AG04449 (cell line): ENCODE measurements around the gene ABTB2.
A peak's percentile ranks its signal among the peaks of the same experiment; 100 is the strongest.

ENCODE experiments used
- CTCF ChIA-PET: fragments of 350-600 bp; formaldehyde crosslinking; extraction: SDS; loops from one replicate; lab custom pipeline; 2021; ENCODE audit warnings: antibody characterized with exemption; lab: Yijun Ruan, JAX
- POLR2A ChIA-PET: fragments of 400-600, 350-600 bp; formaldehyde crosslinking; extraction: SDS; loops from one replicate; lab custom pipeline; 2020; ENCODE audit warnings: antibody characterized with exemption, inconsistent platforms; lab: Yijun Ruan, JAX
- DNase-seq: peaks from one replicate; pipeline ENCODE4 v3.0.0-alpha.2; 2010; ENCODE audit warnings: low read depth, low spot score
- H3K4me3 ChIP-seq: 2 replicates; pipeline ENCODE4 v1.5.1; 2011; ENCODE audit warnings: low read depth, mild to moderate bottlenecking, control low read depth, low read length
- TF ChIP-seq, protein P1 (sequence below): IDR thresholded peaks from one replicate; pipeline ENCODE4 v1.5.1; 2011; ENCODE audit warnings: mild to moderate bottlenecking, moderate library complexity, low read length, control low read depth, inconsistent platforms; ENCODE audit not compliant: insufficient read depth; ENCODE audit errors: missing control alignments

The ABTB2 gene

GRCh38 chr11:34344410-34344767 is 13.4 kb downstream of the ABTB2 start:
- no peak for DNase-seq
- ChIA-PET POLR2A (no interaction called here), CTCF (interaction anchor here (0.5 to 18.0 kb wide), 3 partner anchors 13 to 264 kb away, joined by 3 to 258 read pairs (median 9); partner anchors contain the start of gene ABTB2)
- TF ChIP-seq, protein P1, sequence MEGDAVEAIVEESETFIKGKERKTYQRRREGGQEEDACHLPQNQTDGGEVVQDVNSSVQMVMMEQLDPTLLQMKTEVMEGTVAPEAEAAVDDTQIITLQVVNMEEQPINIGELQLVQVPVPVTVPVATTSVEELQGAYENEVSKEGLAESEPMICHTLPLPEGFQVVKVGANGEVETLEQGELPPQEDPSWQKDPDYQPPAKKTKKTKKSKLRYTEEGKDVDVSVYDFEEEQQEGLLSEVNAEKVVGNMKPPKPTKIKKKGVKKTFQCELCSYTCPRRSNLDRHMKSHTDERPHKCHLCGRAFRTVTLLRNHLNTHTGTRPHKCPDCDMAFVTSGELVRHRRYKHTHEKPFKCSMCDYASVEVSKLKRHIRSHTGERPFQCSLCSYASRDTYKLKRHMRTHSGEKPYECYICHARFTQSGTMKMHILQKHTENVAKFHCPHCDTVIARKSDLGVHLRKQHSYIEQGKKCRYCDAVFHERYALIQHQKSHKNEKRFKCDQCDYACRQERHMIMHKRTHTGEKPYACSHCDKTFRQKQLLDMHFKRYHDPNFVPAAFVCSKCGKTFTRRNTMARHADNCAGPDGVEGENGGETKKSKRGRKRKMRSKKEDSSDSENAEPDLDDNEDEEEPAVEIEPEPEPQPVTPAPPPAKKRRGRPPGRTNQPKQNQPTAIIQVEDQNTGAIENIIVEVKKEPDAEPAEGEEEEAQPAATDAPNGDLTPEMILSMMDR = no peak
- no peak overlapping the region for H3K4me3 ChIP-seq

GRCh38 chr11:34343686-34344085 is 14.1 kb downstream of the ABTB2 start:
- H3K4me3 ChIP-seq = no peak overlapping the region
- TF ChIP-seq, protein P1 = no peak
- no peak for DNase-seq
- ChIA-PET CTCF (interaction anchor here (2.2 to 18.0 kb wide), 2 partner anchors 14 to 166 kb away, joined by 9 to 258 read pairs; partner anchors contain the start of gene ABTB2), POLR2A (no interaction called here)

GRCh38 chr11:34343153-34343552 is 14.7 kb downstream of the ABTB2 start:
- DNase-seq = peak; percentile 45
- POLR2A ChIA-PET = no interaction called here
- CTCF ChIA-PET = interaction anchor here (1.1 to 18.0 kb wide), 2 partner anchors 15 to 166 kb away, joined by 3 to 258 read pairs; partner anchors contain the start of gene ABTB2
- TF ChIP-seq, protein P1 = no peak
- no peak overlapping the region for H3K4me3 ChIP-seq

DNA sequence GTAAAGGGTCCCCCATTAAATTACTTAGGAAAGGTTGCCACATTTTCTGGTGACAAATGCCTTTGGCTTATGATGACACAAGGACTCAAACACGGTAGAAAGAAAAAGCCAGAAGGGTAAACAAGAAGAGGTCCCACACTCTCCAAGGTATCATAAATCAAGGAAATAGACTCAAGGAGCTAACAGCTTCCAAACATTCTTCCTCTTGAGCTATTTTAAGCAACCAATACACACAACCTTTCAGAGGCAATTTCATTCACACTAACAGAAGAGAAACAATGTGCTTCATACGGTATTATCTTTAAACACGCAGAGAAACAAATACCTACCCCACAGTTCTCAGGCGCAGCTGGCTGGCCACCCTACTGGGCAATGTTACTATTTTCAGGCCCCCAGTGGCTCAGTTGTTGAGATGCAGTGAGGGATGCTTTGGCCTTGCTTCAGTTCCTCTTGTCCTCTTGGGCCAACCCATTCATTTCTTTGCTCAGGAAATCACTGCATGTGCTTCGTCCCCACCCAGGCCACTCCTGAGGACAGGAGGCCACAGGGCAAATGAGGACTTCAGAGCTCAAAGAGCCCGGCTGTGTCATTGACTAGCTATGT is 15.8 kb downstream of the ABTB2 start:
- TF ChIP-seq, protein P1 = no peak

GRCh38 chr11:34341096-34341495 is 16.7 kb downstream of the ABTB2 start:
- DNase-seq = no peak
- ChIA-PET POLR2A (no interaction called here), CTCF (interaction anchor here (18.0 kb wide), 1 partner anchor 164 kb away, joined by 258 read pairs; no protein-coding TSS in a partner anchor)
- TF ChIP-seq, protein P1 = no peak
- H3K4me3 ChIP-seq = no peak overlapping the region

More for the DNA sequence above, 15.8 kb downstream of the ABTB2 start:
- H3K4me3 ChIP-seq = no peak overlapping the region
- ChIA-PET CTCF (interaction anchor here (0.8 to 18.0 kb wide), 3 partner anchors 16 to 345 kb away, joined by 3 to 258 read pairs (median 3); partner anchors contain the start of gene ABTB2), POLR2A (no interaction called here)
- no peak for DNase-seq

DNA sequence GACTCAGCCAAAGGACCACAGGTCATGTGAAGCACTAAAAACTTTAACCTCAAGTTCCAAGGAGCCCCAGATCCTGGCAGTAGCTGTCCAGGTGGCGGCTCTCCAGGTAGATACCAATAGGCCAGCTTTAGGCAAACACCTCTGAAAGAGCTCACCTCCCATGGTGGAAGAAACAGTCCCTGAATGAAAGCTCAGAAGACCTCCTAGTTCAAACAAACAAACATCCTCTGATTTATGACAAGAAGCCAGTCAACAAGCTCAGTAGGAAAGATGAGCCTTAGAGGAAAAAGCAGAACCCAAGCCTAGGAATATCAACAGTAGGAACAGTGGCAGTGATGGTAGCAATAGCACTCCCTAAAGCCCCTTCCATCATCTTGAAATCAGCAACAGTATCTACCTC is 17.2 kb downstream of the ABTB2 start:
- no peak for DNase-seq
- ChIA-PET CTCF (interaction anchor here (0.6 to 1.2 kb wide), 2 partner anchors 166 to 167 kb away, joined by 3 to 4 read pairs; no protein-coding TSS in a partner anchor), POLR2A (no interaction called here)
- H3K4me3 ChIP-seq = no peak overlapping the region
- TF ChIP-seq, protein P1 = no peak
